ENCODE data around the gene PEX14. TPM values are rescaled to one million over a fixed set of nuclear protein-coding genes. Genes with fewer than 3 reads are reported as not detected.
A peak's percentile ranks its signal among the peaks of the same experiment; 100 is the strongest.

Gene PEX14
- total RNA-seq, 1 experiment from 2014 or later: 36.0 TPM

GRCh38 chr1:10514490-10515235 is 39.9 kb downstream of the PEX14 start:
- POLR2A ChIA-PET: no interaction called here
- Histone ChIP-seq H3K9me3 (ENCODE audit: control insufficient read depth, insufficient read depth, low read depth, low read length) (no peaks in the 10 kb centered on the region), H3K27ac (ENCODE audit: low read length) (peak overlapping the region; percentile 94), H3K4me1 (ENCODE audit: control insufficient read depth, insufficient read depth, low read length) (peaks cover 98% of the 10 kb centered on the region), H3K36me3 (ENCODE audit: control insufficient read depth, insufficient read depth, low read length) (no peaks in the 10 kb centered on the region), H3K4me3 (ENCODE audit: low read depth in 2 of 2, low read length in 2 of 2) (no peak overlapping the region), H3K27me3 (ENCODE audit: control insufficient read depth, insufficient read depth, low read length) (no peaks in the 10 kb centered on the region)
- peak; percentile 67 for DNase-seq (ENCODE audit: low read depth, low spot score)
- in situ Hi-C loops (cut with HindIII; ENCODE audit: low pct_unique_long_range_greater_than_20kb, low sequenced_read_pairs): no loop called here
- TF ChIP-seq SIN3A (IDR thresholded peaks at IDR 0.05; ENCODE audit: borderline replicate concordance, insufficient read depth, low read depth, low read length) (no peak), CTCF (IDR thresholded peaks at IDR 0.05) (peak; percentile 92), TCF7L2 (IDR thresholded peaks at IDR 0.05; ENCODE audit: low read depth, low read length) (no peak), POLR2AphosphoS5 (IDR thresholded peaks at IDR 0.05; ENCODE audit: low read depth, low read length) (0 out of 2 replicates have a peak, but pooled peaks have one; percentile 26)
- TF ChIP-seq, protein P1, sequence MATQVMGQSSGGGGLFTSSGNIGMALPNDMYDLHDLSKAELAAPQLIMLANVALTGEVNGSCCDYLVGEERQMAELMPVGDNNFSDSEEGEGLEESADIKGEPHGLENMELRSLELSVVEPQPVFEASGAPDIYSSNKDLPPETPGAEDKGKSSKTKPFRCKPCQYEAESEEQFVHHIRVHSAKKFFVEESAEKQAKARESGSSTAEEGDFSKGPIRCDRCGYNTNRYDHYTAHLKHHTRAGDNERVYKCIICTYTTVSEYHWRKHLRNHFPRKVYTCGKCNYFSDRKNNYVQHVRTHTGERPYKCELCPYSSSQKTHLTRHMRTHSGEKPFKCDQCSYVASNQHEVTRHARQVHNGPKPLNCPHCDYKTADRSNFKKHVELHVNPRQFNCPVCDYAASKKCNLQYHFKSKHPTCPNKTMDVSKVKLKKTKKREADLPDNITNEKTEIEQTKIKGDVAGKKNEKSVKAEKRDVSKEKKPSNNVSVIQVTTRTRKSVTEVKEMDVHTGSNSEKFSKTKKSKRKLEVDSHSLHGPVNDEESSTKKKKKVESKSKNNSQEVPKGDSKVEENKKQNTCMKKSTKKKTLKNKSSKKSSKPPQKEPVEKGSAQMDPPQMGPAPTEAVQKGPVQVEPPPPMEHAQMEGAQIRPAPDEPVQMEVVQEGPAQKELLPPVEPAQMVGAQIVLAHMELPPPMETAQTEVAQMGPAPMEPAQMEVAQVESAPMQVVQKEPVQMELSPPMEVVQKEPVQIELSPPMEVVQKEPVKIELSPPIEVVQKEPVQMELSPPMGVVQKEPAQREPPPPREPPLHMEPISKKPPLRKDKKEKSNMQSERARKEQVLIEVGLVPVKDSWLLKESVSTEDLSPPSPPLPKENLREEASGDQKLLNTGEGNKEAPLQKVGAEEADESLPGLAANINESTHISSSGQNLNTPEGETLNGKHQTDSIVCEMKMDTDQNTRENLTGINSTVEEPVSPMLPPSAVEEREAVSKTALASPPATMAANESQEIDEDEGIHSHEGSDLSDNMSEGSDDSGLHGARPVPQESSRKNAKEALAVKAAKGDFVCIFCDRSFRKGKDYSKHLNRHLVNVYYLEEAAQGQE (IDR thresholded peaks at IDR 0.05; ENCODE audit: insufficient read depth in 1 of 2, low read depth in 2 of 2, low read length in 1 of 2): no peak
- intact Hi-C loops (cut with micrococcal nuclease; ENCODE audit: unreplicated experiment): loop anchor here (1.0 to 10.0 kb wide), 3 partner anchors 110 to 353 kb away; partner anchors contain the start of gene CASZ1
- peak; percentile 63 for ATAC-seq
- BruUV-seq (replicated peaks): no TSS peak
- CTCF ChIA-PET: interaction anchor here (0.6 to 1.3 kb wide), 3 partner anchors 14 to 422 kb away, joined by 3 to 14 read pairs (median 3); no protein-coding TSS in a partner anchor

DNA sequence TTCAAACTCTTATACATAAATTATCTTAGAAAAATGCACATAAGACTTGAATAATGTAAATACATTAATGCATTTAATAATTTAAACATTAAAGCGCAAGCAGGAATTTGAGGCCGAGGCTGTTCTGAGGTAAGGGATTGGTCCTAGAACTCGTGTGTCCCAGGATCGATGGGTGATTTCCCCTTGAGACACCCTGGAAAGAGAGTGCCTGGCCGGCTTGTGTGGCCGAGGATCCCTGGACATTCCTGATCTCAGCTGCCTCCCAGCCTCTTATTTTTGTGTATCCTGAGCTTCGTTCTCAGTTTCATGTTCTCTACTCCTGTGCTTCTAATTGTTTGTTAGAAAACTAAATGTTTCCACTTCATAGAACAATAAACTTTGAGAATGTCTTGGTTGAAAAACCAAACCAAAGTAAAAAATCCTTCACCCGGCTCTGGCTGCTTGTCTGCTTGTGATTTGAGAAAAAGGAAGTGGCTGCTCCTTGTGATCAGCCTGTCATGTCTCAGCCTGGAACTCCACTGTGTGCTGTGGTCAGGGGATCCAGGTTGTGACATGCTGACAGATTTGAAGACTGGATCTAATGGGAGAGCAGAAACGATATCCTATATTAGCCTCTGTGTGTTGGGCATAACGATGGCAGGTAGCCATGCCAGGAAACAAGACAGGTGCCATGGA is 40.7 kb downstream of the PEX14 start:
- H3K27me3 ChIP-seq (ENCODE audit: control insufficient read depth, insufficient read depth, low read length): no peaks in the 10 kb centered on the region
- in situ Hi-C loops (cut with HindIII; ENCODE audit: low pct_unique_long_range_greater_than_20kb, low sequenced_read_pairs): no loop called here
- no peaks in the 10 kb centered on the region for H3K9me3 ChIP-seq (ENCODE audit: control insufficient read depth, insufficient read depth, low read depth, low read length)
- no peak for TF ChIP-seq TCF7L2 (IDR thresholded peaks at IDR 0.05; ENCODE audit: low read depth, low read length)
- TF ChIP-seq, protein P1 (IDR thresholded peaks at IDR 0.05; ENCODE audit: insufficient read depth in 1 of 2, low read depth in 2 of 2, low read length in 1 of 2): no peak
- no peak for TF ChIP-seq SIN3A (IDR thresholded peaks at IDR 0.05; ENCODE audit: borderline replicate concordance, insufficient read depth, low read depth, low read length)
- no peak for TF ChIP-seq CTCF (IDR thresholded peaks at IDR 0.05)
- no peak for TF ChIP-seq POLR2AphosphoS5 (IDR thresholded peaks at IDR 0.05; ENCODE audit: low read depth, low read length)
- DNase-seq (ENCODE audit: low read depth, low spot score) (no peak), ATAC-seq (no peak)
- no TSS peak for BruUV-seq (replicated peaks)
- H3K36me3 ChIP-seq (ENCODE audit: control insufficient read depth, insufficient read depth, low read length): no peaks in the 10 kb centered on the region
- peaks cover 91% of the 10 kb centered on the region for H3K4me1 ChIP-seq (ENCODE audit: control insufficient read depth, insufficient read depth, low read length)
- ChIA-PET POLR2A (no interaction called here), CTCF (no interaction called here)
- no peak overlapping the region for H3K4me3 ChIP-seq (ENCODE audit: low read depth in 2 of 2, low read length in 2 of 2)
- intact Hi-C loops (cut with micrococcal nuclease; ENCODE audit: unreplicated experiment): loop anchor here (10.0 kb wide), 1 partner anchor 109 kb away; no protein-coding TSS in a partner anchor
- peak overlapping the region; percentile 94 for H3K27ac ChIP-seq (ENCODE audit: low read length)

Data from Panc1 (cell line).